Neural progenitor cell (in vitro differentiated cells): ENCODE results near the gene NCAPD3. TPM values are rescaled to one million over a fixed set of nuclear protein-coding genes. Genes with fewer than 3 reads are reported as not detected.

ENCODE experiments used
- DNase-seq: peaks from one replicate; pipeline ENCODE4 v3.0.0-alpha.2; 2016; ENCODE audit warnings: low spot score
- H2AFZ ChIP-seq: fragments of 200-600 bp; sonication (generic); replicated peaks from 2 replicates; pipeline ENCODE4 v1.6.1; 2016; ENCODE audit warnings: antibody characterized with exemption
- H3F3A ChIP-seq: fragments of 200-600 bp; sonication (generic); 2 replicates; pipeline ENCODE4 v1.6.1; 2016; ENCODE audit warnings: antibody characterized with exemption, low read depth
- H3K27ac ChIP-seq: fragments of 200-600 bp; sonication (generic); 2 replicates; pipeline ENCODE4 v1.5.1; 2016; ENCODE audit warnings: mild to moderate bottlenecking
- H3K27me3 ChIP-seq: fragments of 200-600 bp; sonication (generic); 2 replicates; pipeline ENCODE4 v1.6.1; 2016; ENCODE audit warnings: mild to moderate bottlenecking, moderate library complexity
- H3K36me3 ChIP-seq: fragments of 200-600 bp; sonication (generic); 2 replicates; pipeline ENCODE4 v1.5.1; 2016
- H3K4me1 ChIP-seq: fragments of 200-600 bp; sonication (generic); 2 replicates; pipeline ENCODE4 v1.6.1; 2016; ENCODE audit warnings: mixed run types
- H3K4me2 ChIP-seq: fragments of 200-600 bp; sonication (generic); 2 replicates; pipeline ENCODE4 v1.6.1; 2016
- H3K4me3 ChIP-seq: fragments of 200-600 bp; sonication (generic); 2 replicates; pipeline ENCODE4 v1.5.1; 2016
- H3K79me2 ChIP-seq: fragments of 200-600 bp; sonication (generic); 2 replicates; pipeline ENCODE4 v1.6.1; 2016; ENCODE audit warnings: low read depth
- H3K9ac ChIP-seq: fragments of 200-600 bp; sonication (generic); 2 replicates; pipeline ENCODE4 v1.6.1; 2016
- H3K9me3 ChIP-seq: fragments of 200-600 bp; sonication (generic); 2 replicates; pipeline ENCODE4 v1.5.1; 2016; ENCODE audit warnings: low read depth
- H4K20me1 ChIP-seq: fragments of 200-600 bp; sonication (generic); 2 replicates; pipeline ENCODE4 v1.6.1; 2016; ENCODE audit warnings: low read depth
- H3K27ac Mint-ChIP-seq: 3 replicates; pipeline ENCODE4 v1.8.0; 2021; ENCODE audit warnings: mixed read lengths
- H3K27me3 Mint-ChIP-seq: 2 replicates; pipeline ENCODE4 v1.8.0; 2022; ENCODE audit warnings: low read depth, mild to moderate bottlenecking, inconsistent platforms, moderate library complexity, mixed read lengths; ENCODE audit not compliant: insufficient read depth
- H3K36me3 Mint-ChIP-seq: 3 replicates; pipeline ENCODE4 v1.8.0; 2021; ENCODE audit warnings: mixed read lengths
- H3K4me1 Mint-ChIP-seq: 3 replicates; pipeline ENCODE4 v1.8.0; 2021; ENCODE audit warnings: mixed read lengths
- H3K4me3 Mint-ChIP-seq: 3 replicates; pipeline ENCODE4 v1.8.0; 2021; ENCODE audit warnings: mild to moderate bottlenecking, moderate library complexity, mixed read lengths
- H3K9me3 Mint-ChIP-seq: 3 replicates; pipeline ENCODE4 v1.8.0; 2020; ENCODE audit warnings: mixed read lengths
- EZH2 ChIP-seq: fragments of 200-600 bp; sonication (generic); IDR thresholded peaks from 2 replicates; pipeline ENCODE4 v1.6.1; 2017; ENCODE audit warnings: antibody characterized with exemption, mild to moderate bottlenecking, moderate library complexity
- EZH2phosphoT487 ChIP-seq: fragments of 200-600 bp; sonication (generic); IDR thresholded peaks from 2 replicates; pipeline ENCODE4 v1.6.1; 2017; ENCODE audit warnings: antibody characterized with exemption
- total RNA-seq: library from RNA; depleted of rRNA; stranded (reverse); fragments of >200 nt; gene quantifications from 2 replicates; pipeline ENCODE4 v1.2.3, GENCODE V29; 2015; ENCODE audit warnings: low replicate concordance
- TF ChIP-seq, protein P1 (sequence below): fragments of 200-600 bp; sonication (generic); IDR thresholded peaks from 2 replicates; pipeline ENCODE4 v1.5.1; 2017; ENCODE audit warnings: antibody characterized with exemption, mild to moderate bottlenecking

The NCAPD3 gene
- total RNA-seq, 1 donor from 2014 or later = 41.0 TPM

DNA sequence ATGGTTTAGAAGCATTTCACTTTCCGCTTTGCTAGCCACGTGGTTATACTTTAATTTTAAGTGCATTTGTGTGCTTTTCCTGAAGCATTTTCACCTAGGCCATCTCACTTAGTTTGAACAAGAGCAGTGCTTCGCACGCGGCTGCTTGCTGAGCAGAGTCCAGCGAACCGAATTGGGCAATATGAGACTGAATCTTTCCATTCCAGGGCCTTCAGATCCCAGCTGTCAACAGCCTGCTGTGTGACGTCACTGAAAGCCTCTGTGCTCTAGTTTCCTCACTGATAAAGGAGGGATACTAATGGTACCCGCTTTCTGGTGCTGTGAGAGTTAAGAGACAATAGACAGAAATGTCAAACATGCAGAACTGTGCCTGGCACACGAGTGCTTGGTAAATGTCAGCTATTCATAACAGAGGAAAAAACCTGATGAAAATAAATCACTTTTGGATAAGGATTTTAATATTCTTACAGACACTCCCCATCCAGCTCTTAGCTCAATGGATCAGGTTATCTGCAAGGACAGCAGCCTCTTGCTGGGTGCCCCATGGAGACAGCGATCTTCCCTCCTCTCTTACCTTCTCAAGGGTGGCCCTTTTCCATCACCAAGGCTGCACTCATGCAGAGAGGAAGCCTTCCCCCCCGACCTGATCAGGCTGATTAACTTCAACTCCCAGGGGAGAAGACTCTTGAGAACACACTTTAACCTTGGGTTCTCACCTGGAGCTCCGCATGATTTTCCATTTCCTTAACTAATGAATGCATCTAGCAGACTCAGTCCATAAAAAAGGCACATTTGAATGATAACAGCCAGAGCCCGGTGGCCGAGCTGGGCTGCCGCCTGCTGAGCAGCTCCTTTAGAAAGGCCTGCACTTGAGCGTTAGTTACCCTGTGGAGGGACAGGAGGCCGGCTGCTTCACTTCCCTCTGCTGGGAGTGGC, 48.9 kb upstream of the NCAPD3 start:
- Histone ChIP-seq H3K36me3 (no peaks in the 10 kb centered on the region), H2AFZ (no peak overlapping the region), H3F3A (peaks cover 16% of the 10 kb centered on the region), H4K20me1 (peaks cover 14% of the 10 kb centered on the region), H3K79me2 (no peaks in the 10 kb centered on the region), H3K9ac (no peak overlapping the region), H3K27ac (no peak overlapping the region), H3K27me3 (peaks cover 78% of the 10 kb centered on the region), H3K4me3 (no peak overlapping the region), H3K4me1 (peaks cover 6% of the 10 kb centered on the region), H3K9me3 (no peaks in the 10 kb centered on the region), H3K4me2 (no peak overlapping the region)
- H3K27me3 Mint-ChIP-seq = peaks cover 45% of the 10 kb centered on the region
- H3K27ac Mint-ChIP-seq = no peak overlapping the region
- H3K36me3 Mint-ChIP-seq = no peaks in the 10 kb centered on the region
- DNase-seq = peak; percentile 42
- TF ChIP-seq EZH2phosphoT487 (no peak), EZH2 (no peak)
- TF ChIP-seq, protein P1, sequence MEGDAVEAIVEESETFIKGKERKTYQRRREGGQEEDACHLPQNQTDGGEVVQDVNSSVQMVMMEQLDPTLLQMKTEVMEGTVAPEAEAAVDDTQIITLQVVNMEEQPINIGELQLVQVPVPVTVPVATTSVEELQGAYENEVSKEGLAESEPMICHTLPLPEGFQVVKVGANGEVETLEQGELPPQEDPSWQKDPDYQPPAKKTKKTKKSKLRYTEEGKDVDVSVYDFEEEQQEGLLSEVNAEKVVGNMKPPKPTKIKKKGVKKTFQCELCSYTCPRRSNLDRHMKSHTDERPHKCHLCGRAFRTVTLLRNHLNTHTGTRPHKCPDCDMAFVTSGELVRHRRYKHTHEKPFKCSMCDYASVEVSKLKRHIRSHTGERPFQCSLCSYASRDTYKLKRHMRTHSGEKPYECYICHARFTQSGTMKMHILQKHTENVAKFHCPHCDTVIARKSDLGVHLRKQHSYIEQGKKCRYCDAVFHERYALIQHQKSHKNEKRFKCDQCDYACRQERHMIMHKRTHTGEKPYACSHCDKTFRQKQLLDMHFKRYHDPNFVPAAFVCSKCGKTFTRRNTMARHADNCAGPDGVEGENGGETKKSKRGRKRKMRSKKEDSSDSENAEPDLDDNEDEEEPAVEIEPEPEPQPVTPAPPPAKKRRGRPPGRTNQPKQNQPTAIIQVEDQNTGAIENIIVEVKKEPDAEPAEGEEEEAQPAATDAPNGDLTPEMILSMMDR = no peak
- peaks cover 44% of the 10 kb centered on the region for H3K4me1 Mint-ChIP-seq
- H3K9me3 Mint-ChIP-seq = peaks cover 3% of the 10 kb centered on the region
- peak overlapping the region; percentile 64 for H3K4me3 Mint-ChIP-seq

DNA sequence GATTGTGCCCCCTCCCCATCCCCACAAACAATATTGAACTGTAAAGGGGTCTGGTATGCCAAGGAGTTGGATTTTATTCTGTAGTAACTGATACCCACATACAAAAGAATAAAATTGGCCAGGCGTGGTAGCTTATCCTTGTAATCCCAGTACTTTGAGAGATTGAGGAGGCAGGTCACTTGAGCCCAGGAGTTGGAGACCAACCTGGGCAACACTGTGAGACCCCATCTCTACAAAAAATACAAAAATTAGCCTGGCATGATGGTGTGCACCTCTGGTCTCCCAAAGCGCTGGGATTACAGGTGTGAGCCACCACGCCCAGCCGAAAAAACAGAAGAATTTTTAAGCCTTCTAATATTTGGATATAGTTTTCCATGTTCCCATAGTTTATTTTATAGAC, 48.2 kb upstream of the NCAPD3 start:
- Mint-ChIP-seq H3K36me3 (no peaks in the 10 kb centered on the region), H3K4me1 (peaks cover 44% of the 10 kb centered on the region), H3K9me3 (no peaks in the 10 kb centered on the region), H3K4me3 (no peak overlapping the region), H3K27me3 (peaks cover 38% of the 10 kb centered on the region), H3K27ac (no peak overlapping the region)
- DNase-seq = no peak
- Histone ChIP-seq H3K9ac (no peak overlapping the region), H3K4me3 (no peak overlapping the region), H3K79me2 (no peaks in the 10 kb centered on the region), H2AFZ (no peak overlapping the region), H3K4me2 (no peak overlapping the region), H3K36me3 (no peaks in the 10 kb centered on the region), H3F3A (peaks cover 9% of the 10 kb centered on the region), H3K27ac (no peak overlapping the region), H3K4me1 (peaks cover 6% of the 10 kb centered on the region), H3K9me3 (no peaks in the 10 kb centered on the region), H4K20me1 (peaks cover 14% of the 10 kb centered on the region), H3K27me3 (peaks cover 71% of the 10 kb centered on the region)
- TF ChIP-seq, protein P1 = no peak
- TF ChIP-seq EZH2phosphoT487 (no peak), EZH2 (no peak)

DNA sequence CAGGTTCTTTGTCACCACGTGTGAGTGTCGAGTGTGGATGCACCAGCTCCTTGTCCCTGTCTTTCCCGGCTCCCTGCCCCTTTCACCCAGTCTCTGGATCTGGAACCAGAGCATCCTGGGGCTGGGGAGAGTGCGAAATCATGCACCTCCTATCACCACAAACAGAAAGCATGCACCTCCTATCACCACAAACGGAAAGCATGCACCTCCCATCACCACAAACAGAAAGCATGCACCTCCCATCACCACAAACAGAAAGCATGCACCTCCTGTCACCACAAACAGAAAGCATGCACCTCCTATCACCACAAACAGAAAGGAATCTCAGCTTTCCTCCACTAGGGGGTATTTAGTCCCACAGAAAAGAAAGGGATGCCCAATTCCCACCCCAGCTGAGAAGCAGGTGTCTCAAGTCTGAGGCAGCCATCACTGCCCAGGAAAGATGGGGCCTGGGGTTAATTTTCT, 46.5 kb upstream of the NCAPD3 start:
- H3K36me3 ChIP-seq = no peaks in the 10 kb centered on the region
- H3K9ac ChIP-seq = no peak overlapping the region
- Mint-ChIP-seq H3K4me3 (no peak overlapping the region), H3K27ac (no peak overlapping the region), H3K27me3 (peaks cover 29% of the 10 kb centered on the region), H3K4me1 (peaks cover 44% of the 10 kb centered on the region), H3K36me3 (peaks cover under 1% of the 10 kb centered on the region), H3K9me3 (no peaks in the 10 kb centered on the region)
- no peak overlapping the region for H3K27ac ChIP-seq
- H3K4me2 ChIP-seq = no peak overlapping the region
- H2AFZ ChIP-seq = no peak overlapping the region
- no peaks in the 10 kb centered on the region for H3K9me3 ChIP-seq
- H3K4me3 ChIP-seq = no peak overlapping the region
- H4K20me1 ChIP-seq = peaks cover 12% of the 10 kb centered on the region
- TF ChIP-seq EZH2phosphoT487 (no peak), EZH2 (no peak)
- TF ChIP-seq, protein P1 = peak; percentile 47
- peaks cover 6% of the 10 kb centered on the region for H3K4me1 ChIP-seq
- peak; percentile 52 for DNase-seq
- H3K27me3 ChIP-seq = peaks cover 54% of the 10 kb centered on the region
- H3F3A ChIP-seq = no peaks in the 10 kb centered on the region
- no peaks in the 10 kb centered on the region for H3K79me2 ChIP-seq
